NCI-H2196 treated with DMSO at 0.1 percent for 48 hours (cell line): ENCODE measurements around the gene FUCA1.
"Not testable (repeated sequence)": the region's sequence is repeated elsewhere in the genome, so short reads cannot be mapped to it uniquely, and the experiment has no call there.

ENCODE experiments used
- DNase-seq: peaks from one replicate; lab custom pipeline; 2025; ENCODE audit not compliant: unreplicated experiment; lab: John Stamatoyannopoulos, UW

FUCA1 gene

DNA sequence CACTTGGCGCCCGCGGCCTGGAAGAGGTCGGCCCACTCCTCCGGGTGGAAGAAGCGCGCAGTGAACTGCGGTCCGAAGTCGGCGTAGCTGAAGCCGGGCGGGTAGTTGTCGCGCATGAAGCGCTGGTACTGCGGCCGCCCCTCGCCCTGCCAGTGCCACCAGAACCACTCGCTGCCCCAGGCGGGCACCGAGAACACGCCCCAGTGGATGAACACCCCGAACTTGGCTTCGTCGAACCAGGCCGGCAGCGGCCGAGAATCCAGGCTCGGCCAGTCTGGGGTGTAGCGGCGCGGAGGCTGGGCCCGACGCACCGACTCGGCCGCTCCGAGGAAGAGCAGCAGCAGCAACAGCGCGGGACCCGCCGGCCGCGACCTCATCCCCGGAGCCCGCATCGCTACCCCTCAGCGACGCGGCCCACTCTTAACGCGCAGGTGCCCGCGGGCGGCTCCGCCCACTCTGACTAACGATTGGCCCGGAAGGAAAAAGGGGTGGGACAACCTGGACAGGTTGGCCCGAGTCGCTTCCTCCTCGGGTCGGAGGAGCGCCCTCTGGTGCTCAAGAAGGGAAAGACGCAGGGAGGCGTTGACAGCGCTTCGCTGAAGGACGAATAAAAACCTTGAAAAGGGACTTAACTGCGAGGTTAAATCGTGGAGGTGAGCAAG, at the start of gene FUCA1:
Gene FUCA1 (minus strand): TSS at position 396 of the 662 bp plus-strand sequence. CDS start 4 bp downstream, at position 392.
- DNase-seq, result peak; percentile 91

GRCh38 chr1:23916209-23917131, 48.4 kb upstream of the FUCA1 start:
- peak; percentile 14 for DNase-seq

GRCh38 chr1:23915466-23915865, 47.4 kb upstream of the FUCA1 start:
- no peak for DNase-seq

DNA sequence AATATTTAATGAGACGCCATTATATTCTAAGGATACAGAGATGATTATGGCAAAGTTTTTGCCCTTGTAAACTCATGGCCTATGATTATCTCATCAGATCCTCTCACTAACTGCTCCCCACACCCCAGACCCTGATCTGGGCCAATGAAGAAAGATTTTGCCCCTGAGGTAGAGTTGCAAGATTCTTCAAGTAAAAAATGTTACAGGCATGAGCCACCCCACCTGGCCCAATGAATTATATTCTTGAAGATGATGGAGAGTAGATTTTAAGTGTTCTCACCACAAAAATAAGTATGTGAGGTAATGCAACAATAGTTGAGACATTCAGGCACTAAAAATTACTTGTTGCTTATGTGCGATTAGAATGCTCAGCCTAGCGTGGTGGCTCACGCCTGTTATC, 46.8 kb upstream of the FUCA1 start:
- no peak for DNase-seq

GRCh38 chr1:23913212-23913880, 45.3 kb upstream of the FUCA1 start, which contains the start of gene CNR2:
Gene CNR2, minus strand, starts transcription at chr1:23913362. Its CDS starts 37,745 bp downstream, at chr1:23875617.
- DNase-seq, result no peak

GRCh38 chr1:23911921-23912320, 43.8 kb upstream of the FUCA1 start:
- DNase-seq, result no peak

DNA sequence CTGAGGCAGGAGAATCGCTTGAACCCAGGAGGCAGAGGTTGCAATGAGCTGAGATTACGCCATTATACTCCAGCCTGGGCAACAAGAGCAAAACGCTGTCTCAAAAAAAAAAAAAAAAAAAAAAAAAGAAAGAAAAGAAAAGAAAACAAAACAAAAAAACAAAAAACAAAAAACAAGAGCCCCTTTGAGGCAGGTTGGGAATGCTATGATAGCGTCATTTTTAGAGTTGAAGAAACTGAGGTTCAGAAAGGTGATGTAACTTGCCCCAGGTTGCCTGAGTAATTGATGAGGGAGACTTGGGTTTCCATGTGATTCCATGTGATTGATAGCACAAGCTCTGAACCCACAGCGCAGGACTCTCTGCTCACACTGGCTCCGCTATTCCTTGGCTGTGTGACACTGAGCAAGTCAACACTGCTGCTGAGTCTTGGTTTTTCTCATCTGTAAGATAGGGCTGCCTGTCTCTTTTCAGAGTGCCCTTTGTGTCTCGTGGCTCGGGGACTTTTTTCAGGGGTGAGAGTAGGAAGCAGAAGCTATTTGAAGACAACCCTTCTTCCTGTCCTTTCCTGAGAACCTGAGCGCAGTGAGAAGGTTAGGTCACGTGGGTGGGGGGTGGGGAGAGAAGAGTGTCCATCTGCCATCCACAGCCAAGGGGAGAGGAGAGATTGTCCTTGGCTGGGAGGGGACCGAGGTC, 42.6 kb upstream of the FUCA1 start:
- no peak for DNase-seq

DNA sequence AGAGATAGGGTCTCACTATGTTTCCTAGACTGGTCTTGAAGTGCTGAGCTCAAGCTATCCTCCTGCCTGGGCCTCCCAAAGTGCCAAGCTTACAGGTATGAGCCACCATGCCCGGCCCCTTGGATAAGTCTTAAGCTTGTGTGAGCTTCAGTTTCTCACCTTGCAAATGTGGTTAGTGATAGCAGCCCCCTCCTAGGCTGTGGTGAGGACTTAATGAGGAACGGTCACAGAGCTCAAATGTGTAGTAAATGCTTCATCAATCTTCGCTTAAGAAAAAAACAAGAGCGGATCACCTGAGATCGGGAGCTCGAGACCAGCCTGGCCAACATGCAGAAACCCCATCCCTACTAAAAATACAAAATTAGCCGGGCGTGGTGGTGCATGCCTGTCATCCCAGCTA, 42.1 kb upstream of the FUCA1 start:
- DNase-seq, result no peak

- no peak for DNase-seq
Observed at GRCh38 chr1:23909412-23909811, 41.3 kb upstream of the FUCA1 start.

DNA sequence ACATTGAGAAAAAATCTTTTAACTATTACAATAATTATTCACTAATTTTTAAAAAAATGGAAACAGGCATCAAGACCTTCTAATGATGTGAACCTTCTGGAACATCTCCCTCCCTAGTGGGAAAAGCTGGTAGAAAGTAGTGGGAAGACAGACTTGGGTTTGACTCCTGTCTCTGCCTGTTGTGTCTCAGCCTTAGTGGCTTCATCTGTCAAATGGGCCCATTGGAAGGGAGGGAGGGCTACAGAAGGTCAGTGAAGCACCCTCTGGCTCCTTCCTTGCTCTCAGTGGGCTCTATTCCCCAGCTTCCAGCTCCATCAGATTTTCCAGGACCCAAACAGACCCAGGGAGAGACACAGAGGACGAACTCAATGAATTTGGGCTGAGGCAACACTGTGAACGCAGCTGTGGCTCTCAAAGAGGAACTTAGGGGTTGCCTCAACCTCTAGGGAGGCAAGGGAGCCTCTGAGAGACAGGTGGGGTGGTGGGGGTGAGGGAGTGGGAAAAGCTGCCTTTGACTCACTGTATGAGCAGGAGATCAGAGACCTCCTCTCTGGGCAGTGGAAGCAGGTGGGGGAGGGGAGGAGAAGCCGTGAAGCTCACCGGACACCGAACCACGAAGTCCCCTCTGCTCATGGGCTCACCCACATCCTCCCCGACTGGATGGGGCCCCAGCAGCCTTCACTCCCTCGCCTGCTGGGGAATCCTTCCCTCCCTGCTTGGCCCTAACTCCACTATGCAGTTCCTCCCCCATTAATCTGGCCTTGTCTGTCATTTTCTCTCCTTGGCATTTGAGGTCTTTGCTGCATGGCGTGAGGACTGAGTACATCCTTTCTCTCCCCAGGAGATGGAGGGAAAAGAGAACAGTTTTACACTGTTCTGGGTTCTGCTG, 40.6 kb upstream of the FUCA1 start:
- no peak for DNase-seq

GRCh38 chr1:23906731-23907130, 38.6 kb upstream of the FUCA1 start:
- no peak for DNase-seq

DNA sequence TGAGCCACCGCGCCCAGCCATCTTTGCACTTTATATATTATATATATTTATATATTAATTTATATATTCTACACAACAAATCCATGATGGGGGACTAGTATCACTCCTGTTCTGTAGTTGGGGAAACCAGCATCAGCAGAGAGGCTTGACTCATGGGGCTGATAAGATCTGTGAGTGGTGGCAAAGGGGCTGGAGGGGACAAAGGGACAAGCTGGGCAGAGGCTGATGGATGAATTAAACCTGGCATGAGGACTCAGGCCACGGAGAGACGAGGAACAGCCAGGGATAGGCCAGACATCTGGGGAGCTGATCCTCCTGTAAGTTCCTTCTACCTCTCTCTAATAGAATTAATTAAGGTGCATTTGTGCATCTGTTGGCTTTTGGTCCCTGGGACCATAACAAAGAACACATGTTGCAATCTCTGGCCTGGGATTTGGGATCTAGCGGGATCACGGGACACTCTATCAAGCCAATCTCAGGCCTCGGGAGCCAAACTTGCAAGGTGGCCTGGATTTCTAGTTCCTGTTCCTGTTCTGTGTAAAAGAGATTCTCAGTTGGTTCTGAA, 37.5 kb upstream of the FUCA1 start:
- DNase-seq, result no peak

- no peak for DNase-seq
Observed at GRCh38 chr1:23904748-23905357, 36.8 kb upstream of the FUCA1 start.

GRCh38 chr1:23903754-23904153, 35.7 kb upstream of the FUCA1 start:
- DNase-seq, result no peak

DNA sequence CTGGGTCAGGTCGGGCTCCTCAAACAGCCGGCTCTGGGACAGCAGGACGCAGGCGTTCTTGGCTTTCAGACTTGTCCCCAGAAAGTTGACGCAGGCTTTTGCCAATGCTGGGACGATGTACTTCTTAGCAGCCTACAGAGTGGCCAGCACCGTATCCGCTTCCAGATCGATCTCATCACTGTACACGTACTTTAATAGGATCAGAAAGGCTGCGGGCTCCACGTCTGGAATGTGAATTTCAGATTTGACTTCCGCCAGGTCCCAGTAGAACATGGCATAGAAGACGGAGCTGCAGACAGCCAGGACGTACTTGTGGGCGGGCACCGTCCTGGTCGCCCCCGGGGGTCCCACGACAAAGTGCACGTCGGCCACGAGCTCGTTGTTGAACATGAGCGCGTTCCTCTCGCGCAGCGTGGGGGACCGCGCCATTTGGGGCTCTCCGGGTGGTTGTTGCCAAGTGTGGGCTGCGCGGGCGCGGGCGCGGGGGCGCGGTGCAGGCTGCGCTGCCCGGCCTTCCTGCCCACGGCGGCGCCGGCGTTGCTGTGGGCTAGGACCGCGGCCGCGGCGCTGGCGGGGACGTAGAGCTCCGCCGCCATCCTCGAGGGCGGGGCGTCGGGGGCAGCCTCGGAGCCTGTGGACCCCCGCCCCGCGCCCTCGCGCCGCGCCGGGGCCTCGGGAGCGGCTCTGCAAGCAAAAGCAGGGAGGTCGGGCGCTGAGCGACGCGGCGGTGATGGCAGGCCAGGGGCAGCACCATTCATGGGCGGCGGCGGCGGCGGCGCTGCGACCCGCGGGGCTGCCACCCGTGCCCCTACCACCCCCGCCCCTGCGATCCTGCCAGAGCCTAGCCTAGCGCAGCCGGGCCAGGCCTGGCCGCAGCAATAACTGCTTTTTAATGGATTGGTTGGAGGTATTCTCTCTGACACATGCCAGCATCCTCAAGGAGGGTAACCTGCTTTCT, 34.5 kb upstream of the FUCA1 start:
- no peak for DNase-seq

DNA sequence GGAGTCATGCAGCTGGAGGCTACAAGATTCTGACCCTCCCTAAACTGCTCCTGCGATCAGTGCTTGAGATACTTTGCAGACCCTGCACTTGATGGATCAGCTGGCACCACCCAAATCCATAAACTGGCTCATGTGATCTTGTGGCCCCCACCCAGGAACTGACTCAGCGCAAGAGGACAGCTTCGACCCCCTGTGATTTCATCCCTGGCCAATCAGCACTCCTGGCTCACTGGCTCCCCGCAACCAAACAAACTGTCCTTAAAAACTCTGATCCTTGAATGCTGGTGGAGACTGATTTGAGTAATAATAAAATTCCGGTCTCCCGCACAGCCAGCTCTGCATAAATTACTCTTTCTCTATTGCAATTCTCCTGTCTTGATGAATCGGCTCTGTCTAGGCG, 31.9 kb upstream of the FUCA1 start:
- DNase-seq, result not testable (repeated sequence)

- DNase-seq, result no peak
Observed at GRCh38 chr1:23899070-23899469, 31.0 kb upstream of the FUCA1 start.

- DNase-seq, result no peak
Observed at GRCh38 chr1:23897083-23897482, 29.0 kb upstream of the FUCA1 start.
